HEK293 (cell line): ENCODE measurements around the gene RRP9.

ENCODE experiments used
- CTCF ChIP-seq: fragments of 450-650 bp; formaldehyde crosslinking; IDR thresholded peaks from 2 replicates; pipeline ENCODE4 v1.5.1; 2016; ENCODE audit warnings: missing biosample characterization, missing genetic modification characterization
- SP2 ChIP-seq: fragments of 450-650 bp; formaldehyde crosslinking; IDR thresholded peaks from 2 replicates; pipeline ENCODE4 v1.5.1; 2016; ENCODE audit warnings: missing biosample characterization, missing genetic modification characterization
- ZNF175 ChIP-seq: fragments of 450-650 bp; formaldehyde crosslinking; IDR thresholded peaks from 2 replicates; pipeline ENCODE4 v1.5.1; 2016; ENCODE audit warnings: missing biosample characterization, missing genetic modification characterization

- TF ChIP-seq SP2 (tag by site-specific recombination), result no peak
- TF ChIP-seq ZNF175 (tag by site-specific recombination), result no peak
- TF ChIP-seq CTCF (tag by site-specific recombination), result no peak
These were observed 55.3 kb downstream of the RRP9 start for GRCh38 chr3:51886447-51886846.
